Lung (tissue), 12 donors: ENCODE data around the gene DTL. TPM values are rescaled to one million over a fixed set of nuclear protein-coding genes. Genes with fewer than 3 reads are reported as not detected.
A peak's percentile ranks its signal among the peaks of the same experiment; 100 is the strongest.

ENCODE experiments used
- ATAC-seq: fragments of 200-7000 bp; cut with Tn5 transposase; one replicate; pipeline ENCODE4 v1.9.1; 2020; ENCODE audit warnings: moderate number of reproducible peaks; ENCODE audit not compliant: insufficient read depth, low FRiP score
- DNase-seq, 3 donors: peaks; one replicate each; pipeline ENCODE4 v3.0.0-alpha.2; 2013 to 2017
- H3K27ac ChIP-seq, 2 donors: one replicate each; pipeline ENCODE4 v1.5.1; 2013; ENCODE audit warnings: mild to moderate bottlenecking in 2 of 2, moderate library complexity in 2 of 2, control low read depth in 1 of 2, inconsistent platforms in 1 of 2, low read depth in 1 of 2, low read length in 1 of 2
- H3K27me3 ChIP-seq, 3 donors: one replicate each; pipeline ENCODE4 v1.5.1; 2013; ENCODE audit warnings: low read length in 2 of 3; ENCODE audit not compliant: control insufficient read depth in 3 of 3, insufficient read depth in 3 of 3
- H3K36me3 ChIP-seq, 4 donors: one replicate each; pipeline ENCODE4 v1.5.1; 2013; ENCODE audit warnings: low read length in 4 of 4, mild to moderate bottlenecking in 1 of 4, moderate library complexity in 1 of 4; ENCODE audit not compliant: control insufficient read depth in 4 of 4, insufficient read depth in 4 of 4
- H3K4me1 ChIP-seq, 5 donors: one replicate each; pipeline ENCODE4 v1.5.1; 2013; ENCODE audit warnings: low read length in 5 of 5, mild to moderate bottlenecking in 2 of 5, moderate library complexity in 1 of 5; ENCODE audit not compliant: control insufficient read depth in 5 of 5, insufficient read depth in 5 of 5
- H3K4me3 ChIP-seq: one replicate; pipeline ENCODE4 v1.5.1; 2013; ENCODE audit warnings: mild to moderate bottlenecking, control low read depth, moderate library complexity
- H3K9ac ChIP-seq, 2 donors: one replicate each; pipeline ENCODE4 v1.5.1; 2013; ENCODE audit warnings: low read length in 2 of 2, control low read depth in 1 of 2; ENCODE audit not compliant: insufficient read depth in 1 of 2
- H3K9me3 ChIP-seq, 4 donors: one replicate each; pipeline ENCODE4 v1.5.1; 2013; ENCODE audit warnings: low read length in 3 of 4, mild to moderate bottlenecking in 1 of 4, moderate library complexity in 1 of 4; ENCODE audit not compliant: control insufficient read depth in 4 of 4, insufficient read depth in 3 of 4
- CTCF ChIP-seq: IDR thresholded peaks from 2 replicates; pipeline ENCODE4 v1.5.1; 2012; ENCODE audit warnings: mild to moderate bottlenecking; ENCODE audit errors: control extremely low read depth, extremely low read depth
- WGBS, 2 donors: extraction: QIAGEN DNeasy Blood & Tissue Kit; methylation state at CpG; one replicate each; pipeline ENCODE4 v1.1.7; 2013; 5-methylcytosine and 5-hydroxymethylcytosine counted together
- polyA plus RNA-seq, 2 donors: library from polyadenylated mRNA; stranded (reverse); fragments of 200-250 nt; gene quantifications; one replicate each; pipeline ENCODE4 v1.2.1, GENCODE V29; 2013
- total RNA-seq, 2 donors: library from RNA; depleted of rRNA in 1 of 2; stranded (reverse); fragments of >200 nt in 1 of 2; gene quantifications; one replicate each; pipeline ENCODE4 v1.2.1, GENCODE V29; 2014 to 2021
- donor health status: control.
- donor health status: control.
- donor health status: Bipolar disorder and iron deficiency.
- donor health status: healthy.
- donor health status: DM: yes; HTN: yes; CAD: no.

DTL gene
- total and polyA plus RNA-seq, 4 donors, result 1.1 to 27.8 (median 3.4) TPM

GRCh38 chr1:212009561-212009960 lies 26.0 kb upstream of the DTL start:
- ATAC-seq (no peak), DNase-seq (no peak)
- no peak for TF ChIP-seq CTCF
- no peak overlapping the region for H3K9ac ChIP-seq
- H3K27ac ChIP-seq, result no peak overlapping the region
- H3K36me3 ChIP-seq, result peaks cover 2 to 22% (median 14%) of the 10 kb centered on the region in 4 donors
- H3K4me3 ChIP-seq, result no peak overlapping the region
- no peaks in the 10 kb centered on the region for H3K27me3 ChIP-seq
- no peaks in the 10 kb centered on the region for H3K4me1 ChIP-seq
- H3K9me3 ChIP-seq, result no peaks in the 10 kb centered on the region
- WGBS, 2 donors, result 93 to 95% methylated on average over 1 of the region's 1 CpG

- DNase-seq (no peak), ATAC-seq (peak; percentile 42)
- WGBS, 2 donors, result 65 to 81% methylated on average over 3 of the region's 3 CpGs
- no peaks in the 10 kb centered on the region for H3K9me3 ChIP-seq
- no peak for TF ChIP-seq CTCF
- peaks cover 4 to 22% (median 14%) of the 10 kb centered on the region in 4 donors for H3K36me3 ChIP-seq
- H3K9ac ChIP-seq, result no peak overlapping the region
- H3K4me3 ChIP-seq, result no peak overlapping the region
- no peaks in the 10 kb centered on the region for H3K4me1 ChIP-seq
- H3K27me3 ChIP-seq, result no peaks in the 10 kb centered on the region
- no peak overlapping the region for H3K27ac ChIP-seq
Observed at GRCh38 chr1:212010004-212010403, 25.5 kb upstream of the DTL start.

- ATAC-seq, result peak; percentile 92
- Histone ChIP-seq H3K9me3 (no peaks in the 10 kb centered on the region), H3K27ac (no peak overlapping the region), H3K27me3 (no peaks in the 10 kb centered on the region), H3K36me3 (peaks cover 3 to 26% (median 17%) of the 10 kb centered on the region in 4 donors), H3K4me1 (no peaks in the 10 kb centered on the region), H3K9ac (no peak overlapping the region), H3K4me3 (no peak overlapping the region)
- WGBS, 2 donors, result 58 to 71% methylated on average over 7 of the region's 7 CpGs
- peak; percentile 94 for TF ChIP-seq CTCF
- DNase-seq, result peak; percentile 62 to 74 (median 64)
Observed at GRCh38 chr1:212012034-212012740, 23.4 kb upstream of the DTL start.
